ENCODE measurements around the gene MEGF10.

- TF ChIP-seq POLR2A (IDR thresholded peaks at IDR 0.05; ENCODE audit: low read depth, low read length) (no peak), POLR2AphosphoS5 (IDR thresholded peaks at IDR 0.05; ENCODE audit: low read depth, low read length) (no peak), TAF1 (IDR thresholded peaks at IDR 0.05; ENCODE audit: borderline replicate concordance, low read depth, low read length) (no peak)
These were observed 136.1 kb downstream of the MEGF10 start for GRCh38 chr5:127426661-127427060.

Measured in GM12892 (cell line).